Measurements from ENCODE around the gene TCF12.

GRCh38 chr15:57255751-57256341 lies 337.4 kb downstream of the TCF12 start:
- TF ChIP-seq CTCF (IDR thresholded peaks at IDR 0.05) (no peak), REST (IDR thresholded peaks at IDR 0.05; ENCODE audit: insufficient read depth in 1 of 2, low read depth in 2 of 2, low read length in 1 of 2) (no peak), POLR2AphosphoS5 (IDR thresholded peaks at IDR 0.05; ENCODE audit: low read depth, low read length) (no peak)
